ENCODE results near the gene SYTL3. TPM values are rescaled to one million over a fixed set of nuclear protein-coding genes. Genes with fewer than 3 reads are reported as not detected.
"Not testable (repeated sequence)": the region's sequence is repeated elsewhere in the genome, so short reads cannot be mapped to it uniquely, and the experiment has no call there.

SYTL3 gene
- total and polyA plus RNA-seq, 2 donors: 4.9 to 6.3 TPM

GRCh38 chr6:158654498-158654897 lies 4.6 kb downstream of the SYTL3 start:
- H3K27ac ChIP-seq (ENCODE audit: low read depth): peak overlapping the region; percentile 62
- WGBS: 33% methylated on average over 6 of the region's 6 CpGs
- H3K36me3 ChIP-seq (ENCODE audit: insufficient read depth): no peaks in the 10 kb centered on the region
- no peaks in the 10 kb centered on the region for H3K4me1 ChIP-seq (ENCODE audit: insufficient read depth)
- H3K4me3 ChIP-seq (ENCODE audit: low read depth, low read length): no peak overlapping the region
- no peak for DNase-seq (ENCODE audit: extremely low spot score)

- no peak for DNase-seq (ENCODE audit: extremely low spot score)
- no peaks in the 10 kb centered on the region for H3K4me1 ChIP-seq (ENCODE audit: insufficient read depth)
- 44% methylated on average over 10 of the region's 10 CpGs for WGBS
- peak overlapping the region; percentile 41 for H3K27ac ChIP-seq (ENCODE audit: low read depth)
- H3K36me3 ChIP-seq (ENCODE audit: insufficient read depth): no peaks in the 10 kb centered on the region
- no peak overlapping the region for H3K4me3 ChIP-seq (ENCODE audit: low read depth, low read length)
Observed at GRCh38 chr6:158654960-158655489, 5.2 kb downstream of the SYTL3 start.

GRCh38 chr6:158655569-158656450 lies 6.0 kb downstream of the SYTL3 start:
- Histone ChIP-seq H3K27ac (ENCODE audit: low read depth) (peak overlapping the region; percentile 76), H3K4me3 (ENCODE audit: low read depth, low read length) (no peak overlapping the region), H3K4me1 (ENCODE audit: insufficient read depth) (no peaks in the 10 kb centered on the region), H3K36me3 (ENCODE audit: insufficient read depth) (no peaks in the 10 kb centered on the region)
- no peak for DNase-seq (ENCODE audit: extremely low spot score)
- 84% methylated on average over 22 of the region's 22 CpGs for WGBS

DNA sequence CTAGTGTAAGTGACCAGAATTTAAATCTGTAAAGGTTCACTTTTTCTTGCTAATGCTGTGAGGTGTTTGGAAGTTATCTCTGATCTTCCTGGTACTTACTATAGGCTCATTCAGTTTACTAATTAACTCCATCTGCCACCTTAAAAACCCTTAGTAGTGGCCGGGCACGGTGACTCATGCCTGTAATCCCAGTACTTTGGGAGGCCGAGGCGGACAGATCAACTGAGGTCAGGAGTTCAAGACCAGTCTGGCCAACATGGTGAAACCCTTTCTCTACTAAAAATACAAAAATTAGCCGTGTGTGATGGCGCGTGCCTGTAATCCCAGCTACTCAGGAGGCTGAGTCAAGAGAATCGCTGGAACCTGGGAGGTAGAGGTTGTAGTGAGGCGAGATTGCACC lies 7.1 kb downstream of the SYTL3 start:
- not testable (repeated sequence) for DNase-seq (ENCODE audit: extremely low spot score); H3K4me1 ChIP-seq (ENCODE audit: insufficient read depth); H3K27ac ChIP-seq (ENCODE audit: low read depth); H3K4me3 ChIP-seq (ENCODE audit: low read depth, low read length); H3K36me3 ChIP-seq (ENCODE audit: insufficient read depth)
- 61% methylated on average over 9 of the region's 9 CpGs for WGBS

- H3K36me3 ChIP-seq (ENCODE audit: insufficient read depth): no peaks in the 10 kb centered on the region
- H3K27ac ChIP-seq (ENCODE audit: low read depth): no peak overlapping the region
- H3K4me1 ChIP-seq (ENCODE audit: insufficient read depth): no peaks in the 10 kb centered on the region
- no peak overlapping the region for H3K4me3 ChIP-seq (ENCODE audit: low read depth, low read length)
- no peak for DNase-seq (ENCODE audit: extremely low spot score)
- 43% methylated on average over 10 of the region's 10 CpGs for WGBS
Observed at GRCh38 chr6:158660333-158660754, 10.5 kb downstream of the SYTL3 start.

DNA sequence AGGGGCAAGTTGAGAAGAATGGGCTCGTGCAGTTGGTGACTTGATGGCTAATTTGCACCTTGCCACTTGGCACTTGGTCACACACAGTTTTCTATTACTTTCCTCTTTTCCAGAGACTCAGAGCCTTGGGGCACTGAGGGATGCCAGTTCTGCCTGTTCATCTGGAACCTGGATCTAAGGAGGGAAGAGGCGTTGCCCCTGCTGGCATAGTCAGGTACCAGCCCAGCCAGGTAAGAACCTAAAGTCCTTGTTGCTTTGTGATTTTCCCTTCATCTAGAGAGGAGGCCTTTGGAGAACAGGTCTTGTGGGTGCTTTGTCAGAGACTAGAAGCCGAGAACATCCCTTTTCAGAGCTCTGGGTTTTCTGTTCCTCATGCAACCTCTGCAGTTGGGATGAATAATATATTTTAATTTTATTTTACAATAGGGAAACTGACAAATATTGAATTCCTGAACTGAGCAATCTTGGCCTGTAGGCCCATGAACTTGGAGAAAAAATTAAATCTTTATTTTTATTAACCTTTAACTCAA lies 11.4 kb downstream of the SYTL3 start:
- H3K4me1 ChIP-seq (ENCODE audit: insufficient read depth): no peaks in the 10 kb centered on the region
- DNase-seq (ENCODE audit: extremely low spot score): no peak
- H3K4me3 ChIP-seq (ENCODE audit: low read depth, low read length): no peak overlapping the region
- H3K27ac ChIP-seq (ENCODE audit: low read depth): no peak overlapping the region
- H3K36me3 ChIP-seq (ENCODE audit: insufficient read depth): no peaks in the 10 kb centered on the region
- 96% methylated on average over 3 of the region's 3 CpGs for WGBS

GRCh38 chr6:158662607-158662953 lies 12.7 kb downstream of the SYTL3 start:
- Histone ChIP-seq H3K36me3 (ENCODE audit: insufficient read depth) (no peaks in the 10 kb centered on the region), H3K4me1 (ENCODE audit: insufficient read depth) (no peaks in the 10 kb centered on the region), H3K27ac (ENCODE audit: low read depth) (no peak overlapping the region), H3K4me3 (ENCODE audit: low read depth, low read length) (no peak overlapping the region)
- 48% methylated on average over 3 of the region's 3 CpGs for WGBS
- no peak for DNase-seq (ENCODE audit: extremely low spot score)

- no peaks in the 10 kb centered on the region for H3K36me3 ChIP-seq (ENCODE audit: insufficient read depth)
- H3K4me3 ChIP-seq (ENCODE audit: low read depth, low read length): peak overlapping the region; percentile 21
- DNase-seq (ENCODE audit: extremely low spot score): no peak
Observed at GRCh38 chr6:158662954-158663624, 13.2 kb downstream of the SYTL3 start.

DNA sequence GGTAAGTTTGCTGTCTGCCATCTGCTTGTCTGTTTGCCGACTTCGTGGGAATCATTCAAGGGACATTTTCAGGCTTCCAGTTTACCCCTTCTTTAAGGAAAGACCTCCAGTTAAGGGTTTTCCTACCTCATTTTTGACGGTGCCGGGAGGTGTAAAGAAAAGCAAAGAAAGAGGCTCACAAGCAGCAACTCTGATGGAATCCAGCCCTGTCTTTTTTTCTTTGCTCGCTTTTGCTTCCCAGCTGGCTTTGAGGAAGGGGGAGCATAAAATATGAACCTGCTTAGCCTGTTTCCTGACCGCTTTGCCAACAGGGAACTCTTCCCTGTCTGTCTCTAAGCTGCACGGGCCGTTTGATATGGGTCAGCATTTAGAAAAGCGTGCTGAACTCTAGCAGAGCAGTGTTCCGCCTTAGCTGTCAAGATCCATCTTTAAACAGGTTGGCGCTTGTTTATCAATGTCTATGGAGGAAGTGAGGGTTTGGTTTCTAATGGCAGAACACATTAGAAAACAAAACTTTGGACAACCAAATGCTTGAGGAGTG lies 13.8 kb downstream of the SYTL3 start:
- Histone ChIP-seq H3K36me3 (ENCODE audit: insufficient read depth) (no peaks in the 10 kb centered on the region), H3K4me3 (ENCODE audit: low read depth, low read length) (peak overlapping the region; percentile 21), H3K4me1 (ENCODE audit: insufficient read depth) (no peaks in the 10 kb centered on the region), H3K27ac (ENCODE audit: low read depth) (peak overlapping the region; percentile 55)
- 32% methylated on average over 11 of the region's 11 CpGs for WGBS
- no peak for DNase-seq (ENCODE audit: extremely low spot score)

More at GRCh38 chr6:158662954-158663624, 13.2 kb downstream of the SYTL3 start:
- WGBS: 32% methylated on average over 27 of the region's 27 CpGs
- H3K27ac ChIP-seq (ENCODE audit: low read depth): peak overlapping the region; percentile 55
- H3K4me1 ChIP-seq (ENCODE audit: insufficient read depth): no peaks in the 10 kb centered on the region

DNA sequence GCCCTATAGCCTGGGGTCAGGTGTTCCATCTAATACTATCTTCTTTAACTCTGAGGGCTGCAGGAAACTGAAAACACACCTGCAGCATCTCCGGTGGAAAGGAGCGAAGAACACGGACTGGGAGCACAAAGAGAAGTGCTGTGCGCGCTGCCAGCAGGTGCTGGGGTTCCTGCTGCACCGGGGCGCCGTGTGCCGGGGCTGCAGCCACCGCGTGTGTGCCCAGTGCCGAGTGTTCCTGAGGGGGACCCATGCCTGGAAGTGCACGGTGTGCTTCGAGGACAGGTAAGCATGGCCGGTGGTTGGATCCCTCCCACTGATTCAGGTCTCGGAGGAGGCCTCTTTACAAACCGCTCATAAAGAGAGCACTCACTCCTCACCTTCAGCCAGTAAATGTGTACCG lies 15.5 kb downstream of the SYTL3 start:
- no peak overlapping the region for H3K4me3 ChIP-seq (ENCODE audit: low read depth, low read length)
- H3K36me3 ChIP-seq (ENCODE audit: insufficient read depth): no peaks in the 10 kb centered on the region
- no peak for DNase-seq (ENCODE audit: extremely low spot score)
- 96% methylated on average over 18 of the region's 18 CpGs for WGBS
- no peaks in the 10 kb centered on the region for H3K4me1 ChIP-seq (ENCODE audit: insufficient read depth)
- H3K27ac ChIP-seq (ENCODE audit: low read depth): no peak overlapping the region

DNA sequence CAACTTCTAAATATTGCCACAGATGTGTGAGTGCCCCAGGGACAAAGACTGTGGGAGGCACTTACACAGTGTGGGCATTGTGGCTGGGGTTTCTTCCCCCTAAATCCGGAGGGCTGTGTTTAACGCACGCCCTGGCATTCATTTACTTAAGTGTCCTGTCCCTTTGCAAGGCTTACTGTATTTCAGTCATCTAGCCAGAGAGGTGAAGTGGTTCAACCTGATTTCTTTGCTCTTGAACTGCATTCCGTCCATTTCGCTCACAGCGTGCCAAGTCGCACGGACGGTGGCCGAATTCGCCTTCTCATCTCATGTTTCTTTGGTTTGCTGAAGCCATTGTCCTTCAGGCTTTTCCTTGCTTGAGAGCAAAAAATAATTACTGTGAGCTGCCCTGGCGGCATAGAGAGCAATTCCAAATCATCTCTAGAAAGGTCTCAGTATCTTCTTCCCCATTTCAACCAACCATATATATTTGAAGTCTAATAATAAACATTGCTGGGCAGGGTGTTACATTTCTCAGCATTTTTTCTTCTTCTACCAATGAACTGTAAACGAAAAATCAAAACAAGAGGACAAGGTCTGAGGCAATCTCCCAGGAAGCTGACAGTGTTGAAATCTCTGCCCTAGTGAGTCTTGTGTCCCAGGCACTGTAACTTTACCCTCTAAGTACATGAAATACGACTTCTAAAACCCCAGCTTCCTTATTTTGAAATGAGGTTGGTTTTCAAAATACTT lies 16.9 kb downstream of the SYTL3 start:
- no peak overlapping the region for H3K4me3 ChIP-seq (ENCODE audit: low read depth, low read length)
- H3K27ac ChIP-seq (ENCODE audit: low read depth): no peak overlapping the region
- 82% methylated on average over 14 of the region's 14 CpGs for whole genome bisulfite sequencing
- no peaks in the 10 kb centered on the region for H3K4me1 ChIP-seq (ENCODE audit: insufficient read depth)
- H3K36me3 ChIP-seq (ENCODE audit: insufficient read depth): no peaks in the 10 kb centered on the region
- DNase-seq (ENCODE audit: extremely low spot score): no peak

GRCh38 chr6:158667360-158667981 lies 17.6 kb downstream of the SYTL3 start:
- 92% methylated on average over 8 of the region's 8 CpGs for WGBS
- DNase-seq (ENCODE audit: extremely low spot score): no peak
- no peaks in the 10 kb centered on the region for H3K36me3 ChIP-seq (ENCODE audit: insufficient read depth)
- H3K4me1 ChIP-seq (ENCODE audit: insufficient read depth): no peaks in the 10 kb centered on the region
- no peak overlapping the region for H3K27ac ChIP-seq (ENCODE audit: low read depth)
- H3K4me3 ChIP-seq (ENCODE audit: low read depth, low read length): no peak overlapping the region

GRCh38 chr6:158668707-158669103 lies 18.9 kb downstream of the SYTL3 start:
- no peak overlapping the region for H3K4me3 ChIP-seq (ENCODE audit: low read depth, low read length)
- no peaks in the 10 kb centered on the region for H3K4me1 ChIP-seq (ENCODE audit: insufficient read depth)
- DNase-seq (ENCODE audit: extremely low spot score): no peak
- no peaks in the 10 kb centered on the region for H3K36me3 ChIP-seq (ENCODE audit: insufficient read depth)
- 82% methylated on average over 7 of the region's 7 CpGs for WGBS
- no peak overlapping the region for H3K27ac ChIP-seq (ENCODE audit: low read depth)

Measured in urinary bladder (tissue), 4 donors.